Mucosa of rectum (tissue), 2 donors: ENCODE measurements around the gene C17orf78.
A peak's percentile ranks its signal among the peaks of the same experiment; 100 is the strongest.
"Not testable (repeated sequence)": the region's sequence is repeated elsewhere in the genome, so short reads cannot be mapped to it uniquely, and the experiment has no call there.

Experiments
- H3K27ac ChIP-seq, 2 donors: one replicate each; pipeline ENCODE4 v1.7.0; 2013; ENCODE audit warnings: inconsistent platforms in 2 of 2, low read depth in 2 of 2, low read length in 2 of 2
- H3K27me3 ChIP-seq, 2 donors: one replicate each; pipeline ENCODE4 v1.7.0; 2013; ENCODE audit warnings: low read length in 2 of 2; ENCODE audit not compliant: control insufficient read depth in 2 of 2, insufficient read depth in 2 of 2
- H3K36me3 ChIP-seq, 2 donors: one replicate each; pipeline ENCODE4 v1.7.0; 2013; ENCODE audit warnings: low read length in 2 of 2; ENCODE audit not compliant: control insufficient read depth in 2 of 2, insufficient read depth in 2 of 2
- H3K4me1 ChIP-seq, 2 donors: one replicate each; pipeline ENCODE4 v1.7.0; 2013; ENCODE audit warnings: low read length in 2 of 2, mild to moderate bottlenecking in 1 of 2; ENCODE audit not compliant: control insufficient read depth in 2 of 2, insufficient read depth in 2 of 2
- H3K4me3 ChIP-seq, 2 donors: one replicate each; pipeline ENCODE4 v1.7.0; 2013; ENCODE audit warnings: low read length in 2 of 2
- H3K9ac ChIP-seq, 2 donors: one replicate each; pipeline ENCODE4 v1.7.0; 2013; ENCODE audit warnings: low read length in 2 of 2, low read depth in 1 of 2, mild to moderate bottlenecking in 1 of 2
- H3K9me3 ChIP-seq, 2 donors: one replicate each; pipeline ENCODE4 v1.7.0; 2013; ENCODE audit warnings: low read length in 2 of 2; ENCODE audit not compliant: control insufficient read depth in 2 of 2
- donor health status: healthy.
- donor health status: Normal muscosa, but diverticular disease.

Gene C17orf78

GRCh38 chr17:37405522-37405921 lies 29.7 kb downstream of the C17orf78 start:
- H3K4me3 ChIP-seq = peak overlapping the region; percentile 90 to 96

GRCh38 chr17:37405955-37406634 lies 30.3 kb downstream of the C17orf78 start:
- no peaks in the 10 kb centered on the region for H3K27me3 ChIP-seq
- H3K4me1 ChIP-seq = peaks cover 9 to 15% of the 10 kb centered on the region in 2 donors
- H3K36me3 ChIP-seq = peaks cover 0 to 2% of the 10 kb centered on the region in 2 donors
- peak overlapping the region; percentile 78 to 85 for H3K27ac ChIP-seq
- H3K9me3 ChIP-seq = no peaks in the 10 kb centered on the region
- peak overlapping the region; percentile 83 to 91 for H3K9ac ChIP-seq
- H3K4me3 ChIP-seq = peak overlapping the region; percentile 90 to 96

More at GRCh38 chr17:37405522-37405921, 29.7 kb downstream of the C17orf78 start:
- not testable (repeated sequence) for H3K27me3 ChIP-seq, H3K36me3 ChIP-seq, H3K27ac ChIP-seq, H3K9me3 ChIP-seq
- Histone ChIP-seq H3K4me1 (peaks cover 9 to 15% of the 10 kb centered on the region in 2 donors), H3K9ac (peak overlapping the region in 1 of 2 donors; percentile 19)

DNA sequence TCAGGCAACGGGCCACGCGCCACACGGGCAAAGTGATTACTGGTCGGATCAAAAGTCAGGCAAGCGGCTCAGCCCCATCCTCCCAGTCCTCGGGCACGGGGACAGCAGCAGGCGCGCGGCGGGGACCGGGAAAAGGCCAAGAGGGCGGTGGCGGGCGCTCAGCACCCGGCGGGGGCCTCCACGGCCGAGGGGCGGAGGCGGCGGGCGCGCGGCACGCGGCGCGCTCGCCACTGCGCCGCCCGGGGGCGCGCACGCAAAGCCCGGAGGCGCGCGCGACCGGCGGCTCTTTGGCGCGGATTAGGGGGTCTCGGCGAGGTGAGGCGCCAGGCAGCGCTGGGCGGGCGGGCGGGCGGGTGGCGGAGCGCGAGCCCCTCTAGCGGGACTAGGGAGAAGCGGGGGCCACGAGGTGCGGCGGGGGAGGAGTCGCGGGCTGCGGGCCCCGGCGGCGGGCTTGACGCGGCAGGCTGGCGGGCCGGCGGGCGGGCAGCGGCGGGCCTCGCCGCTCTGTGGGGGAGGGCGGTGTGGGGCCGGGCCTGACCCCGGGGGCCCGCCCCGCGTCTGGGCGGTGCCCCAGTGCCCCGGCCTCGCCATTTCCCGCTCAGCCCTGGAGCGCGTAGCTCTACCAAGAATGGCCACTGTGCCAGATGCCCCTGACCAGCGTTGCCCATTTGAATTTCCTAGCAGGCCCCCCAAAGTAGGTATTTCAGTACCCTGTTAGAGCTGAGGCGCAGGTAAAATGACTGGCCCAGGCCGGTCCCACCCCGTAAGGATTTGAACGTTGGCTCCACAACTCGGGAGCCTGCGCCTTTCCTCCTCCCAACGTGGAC lies 31.1 kb downstream of the C17orf78 start, which contains the start of the genes ACACA and TADA2A:
Gene ACACA, minus strand, starts transcription at position 202 of the 827 bp plus-strand sequence. CDS start 537 bp downstream, outside the sequence.
Gene TADA2A, plus strand, starts transcription at position 252 of the 827 bp plus-strand sequence. CDS start 4,480 bp downstream, outside the sequence.
- Histone ChIP-seq H3K36me3 (peaks cover 3% of the 10 kb centered on the region in 2 donors), H3K9me3 (no peaks in the 10 kb centered on the region), H3K27me3 (no peaks in the 10 kb centered on the region), H3K4me1 (peaks cover 9 to 15% of the 10 kb centered on the region in 2 donors), H3K27ac (peak within 1 kb of the TSS; percentile 94 to 95), H3K9ac (peak within 1 kb of the TSS; percentile 90 to 91), H3K4me3 (peak within 1 kb of the TSS; percentile 94 to 96)

DNA sequence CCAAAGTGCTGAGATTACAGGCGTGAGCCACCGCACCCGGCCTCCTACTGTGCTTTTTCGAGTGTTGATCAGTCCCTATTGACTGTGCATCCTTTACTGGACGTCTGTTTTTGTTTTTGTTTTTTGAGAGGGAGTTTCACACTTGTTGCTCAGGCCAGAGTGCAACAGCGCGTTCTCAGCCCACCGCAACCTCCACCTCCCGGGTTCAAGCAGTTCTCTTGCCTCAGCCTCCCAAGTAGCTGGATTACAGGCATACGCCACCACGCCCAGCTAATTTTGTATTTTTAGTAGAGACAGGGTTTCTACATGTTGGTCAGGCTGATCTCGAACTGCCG lies 32.3 kb downstream of the C17orf78 start:
- not testable (repeated sequence) for H3K9ac ChIP-seq, H3K4me3 ChIP-seq, H3K27me3 ChIP-seq, H3K36me3 ChIP-seq, H3K27ac ChIP-seq, H3K9me3 ChIP-seq
- H3K4me1 ChIP-seq = peaks cover 9 to 15% of the 10 kb centered on the region in 2 donors

DNA sequence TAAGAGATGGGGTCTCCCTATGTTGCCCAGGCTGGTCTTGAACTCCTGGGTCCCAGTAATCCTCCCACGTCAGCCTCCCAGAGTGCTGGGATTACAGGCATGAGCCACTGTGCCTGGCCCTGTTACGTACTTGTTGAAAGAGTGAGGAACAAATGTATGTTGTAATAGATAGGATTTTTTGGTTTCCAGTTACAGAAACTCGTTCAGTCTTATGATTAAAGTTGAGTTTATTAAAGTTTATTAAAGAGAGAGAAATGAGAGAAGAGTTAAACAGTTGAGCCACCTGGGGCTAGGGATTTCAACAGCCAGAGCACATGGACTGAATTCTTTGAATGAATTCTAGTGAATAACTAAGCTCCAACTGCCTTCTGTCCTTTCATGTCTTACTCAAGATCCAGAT lies 34.6 kb downstream of the C17orf78 start:
- Histone ChIP-seq H3K4me1 (peaks cover 8 to 10% of the 10 kb centered on the region in 2 donors), H3K27ac (no peak overlapping the region), H3K36me3 (peaks cover 12 to 17% of the 10 kb centered on the region in 2 donors), H3K9ac (no peak overlapping the region), H3K4me3 (no peak overlapping the region), H3K9me3 (no peaks in the 10 kb centered on the region), H3K27me3 (no peaks in the 10 kb centered on the region)

GRCh38 chr17:37413875-37414519 lies 38.2 kb downstream of the C17orf78 start:
- Histone ChIP-seq H3K4me3 (no peak overlapping the region), H3K9me3 (no peaks in the 10 kb centered on the region), H3K4me1 (no peaks in the 10 kb centered on the region), H3K27me3 (no peaks in the 10 kb centered on the region), H3K9ac (no peak overlapping the region), H3K36me3 (peaks cover 14 to 31% of the 10 kb centered on the region in 2 donors), H3K27ac (no peak overlapping the region)

DNA sequence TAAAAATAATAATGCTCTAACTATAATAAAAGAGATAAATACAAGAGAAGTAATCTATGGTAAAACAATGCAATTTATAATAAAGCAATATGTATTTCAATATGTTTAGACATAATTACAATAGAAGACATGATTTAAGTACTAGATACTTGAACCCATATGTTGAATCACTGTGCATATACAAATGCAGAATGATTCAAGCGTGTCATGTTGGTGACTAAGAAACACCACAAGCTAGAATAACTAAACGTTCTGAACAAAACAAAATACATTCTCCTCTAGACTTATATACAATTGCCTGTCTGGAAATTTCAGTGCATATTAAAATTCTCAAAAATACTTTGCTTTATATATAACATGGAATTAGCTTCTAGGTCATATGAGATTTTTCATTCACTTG lies 42.1 kb downstream of the C17orf78 start:
- Histone ChIP-seq H3K4me1 (no peaks in the 10 kb centered on the region), H3K4me3 (no peak overlapping the region), H3K9me3 (no peaks in the 10 kb centered on the region), H3K27me3 (no peaks in the 10 kb centered on the region), H3K9ac (no peak overlapping the region), H3K27ac (no peak overlapping the region), H3K36me3 (peaks cover 22 to 33% of the 10 kb centered on the region in 2 donors)

- peaks cover 28 to 44% of the 10 kb centered on the region in 2 donors for H3K36me3 ChIP-seq
- H3K9ac ChIP-seq = no peak overlapping the region
These were observed 47.3 kb downstream of the C17orf78 start for GRCh38 chr17:37422971-37423625.

GRCh38 chr17:37425268-37425667 lies 49.5 kb downstream of the C17orf78 start:
- Histone ChIP-seq H3K9ac (no peak overlapping the region), H3K9me3 (no peaks in the 10 kb centered on the region), H3K27me3 (no peaks in the 10 kb centered on the region), H3K4me3 (no peak overlapping the region), H3K27ac (no peak overlapping the region), H3K4me1 (no peaks in the 10 kb centered on the region), H3K36me3 (peaks cover 23 to 39% of the 10 kb centered on the region in 2 donors)

More at GRCh38 chr17:37422971-37423625, 47.3 kb downstream of the C17orf78 start:
- Histone ChIP-seq H3K27ac (no peak overlapping the region), H3K4me1 (no peaks in the 10 kb centered on the region), H3K9me3 (no peaks in the 10 kb centered on the region), H3K27me3 (no peaks in the 10 kb centered on the region), H3K4me3 (no peak overlapping the region)
